ENCODE measurements around the gene HECTD3.

DNA sequence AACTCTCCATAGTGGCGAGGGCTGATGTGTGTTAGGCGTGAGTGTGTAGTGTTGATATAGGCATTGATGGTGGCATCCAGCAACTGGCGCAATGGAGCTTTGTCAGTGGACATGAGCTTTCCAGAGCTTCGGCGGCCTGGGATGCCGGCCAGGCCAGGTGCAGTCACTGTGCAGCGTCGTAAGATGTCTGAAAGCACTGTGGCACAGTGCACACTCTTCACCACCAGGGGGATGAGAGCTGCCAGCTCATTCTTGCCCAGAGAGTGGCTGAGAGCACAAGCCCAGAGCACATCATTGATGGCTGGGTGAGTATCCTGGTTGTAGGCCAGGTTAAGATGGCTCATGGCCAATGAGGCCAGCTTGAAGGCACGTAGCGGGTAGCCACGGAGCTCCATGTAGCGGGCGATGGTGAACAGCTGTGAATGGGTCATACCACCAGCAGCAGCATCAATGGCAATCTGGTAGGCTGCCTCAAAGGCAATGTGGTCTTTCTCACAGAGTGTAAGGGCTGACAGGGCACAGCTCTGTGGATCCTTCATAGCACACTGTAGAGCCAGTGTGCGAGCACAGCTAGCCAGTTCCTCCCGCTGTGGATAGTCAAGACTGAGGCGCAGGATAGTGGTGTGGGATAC lies 7.6 kb upstream of the HECTD3 start:
- no peak for TF ChIP-seq POLR2A (IDR thresholded peaks at IDR 0.05; ENCODE audit: low read depth, low read length)
- no peak for TF ChIP-seq SPI1 (IDR thresholded peaks at IDR 0.05; ENCODE audit: low read depth, low read length)
- no peak for TF ChIP-seq POLR2AphosphoS5 (IDR thresholded peaks at IDR 0.05; ENCODE audit: low read depth, low read length)
